GM12878 (cell line): Measurements from ENCODE around the gene ASCC2.

Source experiments
- BCL11A ChIP-seq: IDR thresholded peaks from 2 replicates; pipeline ENCODE4 v1.6.1; 2011; ENCODE audit warnings: low read depth, low read length
- CREM ChIP-seq: IDR thresholded peaks from 2 replicates; pipeline ENCODE4 v1.6.1; 2014; ENCODE audit warnings: antibody characterized with exemption, low read depth
- CTCF ChIP-seq, 3 experiments: IDR thresholded peaks in 2 of 3; conservative IDR thresholded peaks in 1 of 3; 2 replicates each; pipeline ENCODE4 v1.5.1; 2011; ENCODE audit warnings: low read depth in 3 of 3, low read length in 3 of 3, mild to moderate bottlenecking in 3 of 3, control low read depth in 2 of 3, moderate library complexity in 2 of 3, inconsistent platforms in 1 of 3, mixed read lengths in 1 of 3; ENCODE audit not compliant: control insufficient read depth in 2 of 3, insufficient read depth in 1 of 3; ENCODE audit errors: extremely low read depth in 1 of 3
- ESRRA ChIP-seq: IDR thresholded peaks from 2 replicates; pipeline ENCODE4 v1.6.1; 2012; ENCODE audit warnings: mild to moderate bottlenecking, low read length, improper control_type of control experiment
- HDGF ChIP-seq: fragments of 450-650 bp; IDR thresholded peaks from 2 replicates; pipeline ENCODE4 v1.6.1; 2016; ENCODE audit warnings: antibody characterized with exemption

GRCh38 chr22:29877620-29878019 is 39.5 kb upstream of the ASCC2 start:
- no peak for TF ChIP-seq CREM
- no peak for TF ChIP-seq CTCF (IDR thresholded peaks at IDR 0.05 in 2 of 3, conservative IDR thresholded peaks at IDR 0.05 in 1 of 3; ENCODE audit: control insufficient read depth in 2 of 3, extremely low read depth in 1 of 3, insufficient read depth in 1 of 3, low read depth in 3 of 3, low read length in 3 of 3)
- no peak for TF ChIP-seq ESRRA
- no peak for TF ChIP-seq HDGF
- no peak for TF ChIP-seq BCL11A
